Cerebellar nuclear complex (tissue), 1 donor: ENCODE data around the gene CUL9.
"Not testable (repeated sequence)": the region's sequence is repeated elsewhere in the genome, so short reads cannot be mapped to it uniquely, and the experiment has no call there.

ENCODE experiments used
- DNase-seq, 2 experiments: peaks; one replicate each; lab custom pipeline; 2025; lab: John Stamatoyannopoulos, UW

Gene CUL9

DNA sequence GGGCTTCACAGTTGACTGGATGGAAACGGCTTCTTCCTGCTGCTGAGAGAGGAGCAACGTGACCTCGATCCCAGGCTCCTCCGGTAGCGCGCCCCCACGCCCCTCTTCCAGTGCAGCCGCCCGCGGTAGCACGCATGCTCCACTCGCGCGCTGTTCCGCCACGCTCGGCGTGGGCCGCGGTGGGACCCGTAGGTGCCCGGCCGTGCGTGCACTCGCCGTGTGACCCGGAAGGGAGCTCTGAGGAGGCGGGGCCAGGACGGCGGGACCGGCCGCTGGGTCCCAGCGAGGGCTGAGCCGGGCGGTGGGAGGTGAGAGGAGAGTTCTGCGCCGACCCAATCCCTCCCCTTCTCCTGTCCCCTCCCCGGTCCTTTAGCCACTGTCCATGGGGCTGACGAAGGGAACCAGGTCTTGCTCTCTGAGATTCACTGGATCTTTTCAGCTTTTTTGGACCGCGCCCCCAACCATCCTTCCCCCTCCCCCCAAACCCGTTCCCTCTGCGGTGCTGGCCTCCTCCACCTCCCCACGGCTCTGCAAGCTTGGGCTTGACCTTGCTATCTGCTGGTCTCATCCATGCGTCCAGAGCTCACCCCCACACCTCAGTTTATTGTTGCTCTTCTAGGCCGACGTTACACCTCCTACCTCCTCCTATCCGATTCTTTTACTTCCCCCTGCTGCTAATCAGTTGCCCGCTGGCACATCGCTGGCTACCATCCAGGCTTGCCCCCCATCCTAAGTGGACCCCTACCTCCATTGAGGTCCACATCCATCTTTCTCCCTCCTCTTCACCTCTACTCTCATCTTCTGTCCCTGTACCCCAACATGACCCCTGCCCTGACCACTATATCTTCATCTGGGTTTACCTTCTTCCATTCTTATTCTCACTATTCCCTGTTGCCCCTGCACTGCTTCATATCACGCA lies at the start of gene CUL9:
TSS of gene CUL9 (plus strand) at position 255 of the 919 bp plus-strand sequence. CDS start 2,115 bp downstream, outside the sequence.
- DNase-seq = peak in 1 of 2 experiments; percentile 43

DNA sequence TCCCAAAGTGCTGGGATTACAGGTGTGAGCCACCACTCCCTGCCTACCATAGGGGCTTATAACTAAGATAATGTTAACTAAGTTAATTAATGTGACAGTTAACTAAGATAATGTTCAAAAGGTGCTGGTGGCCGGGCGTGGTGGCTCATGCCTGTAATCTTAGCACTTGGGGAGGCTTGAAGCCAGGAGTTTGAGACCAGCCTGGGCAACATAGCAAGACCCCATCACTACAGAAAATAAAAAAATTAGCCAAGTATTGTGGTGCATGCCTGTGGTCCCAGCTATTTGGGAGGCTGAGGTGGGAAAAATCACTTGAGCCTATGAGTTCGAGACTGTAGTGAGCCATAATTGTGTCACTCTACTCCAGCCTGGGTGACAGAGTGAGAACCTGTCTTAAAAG lies 43.7 kb upstream of the CUL9 start:
- no peak for DNase-seq

DNA sequence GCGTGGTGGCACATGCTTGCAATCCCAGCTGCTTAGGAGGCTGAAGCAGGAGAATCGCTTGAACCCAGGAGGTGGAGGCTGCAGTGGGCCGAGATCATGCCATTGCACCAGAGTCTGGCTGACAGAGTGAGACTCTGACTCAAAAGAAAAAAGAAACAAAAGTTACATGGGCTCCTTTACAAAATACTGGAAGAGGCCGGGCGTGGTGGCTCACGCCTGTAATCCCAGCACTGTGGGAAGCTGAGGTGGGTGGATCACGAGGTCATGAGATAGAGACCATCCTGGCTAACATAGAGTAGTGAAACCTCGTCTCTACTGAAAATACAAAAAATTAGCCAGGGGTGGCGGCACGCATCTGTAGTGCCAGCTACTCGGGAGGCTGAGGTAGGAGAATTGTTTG lies 42.0 kb upstream of the CUL9 start:
- not testable (repeated sequence) for DNase-seq

DNA sequence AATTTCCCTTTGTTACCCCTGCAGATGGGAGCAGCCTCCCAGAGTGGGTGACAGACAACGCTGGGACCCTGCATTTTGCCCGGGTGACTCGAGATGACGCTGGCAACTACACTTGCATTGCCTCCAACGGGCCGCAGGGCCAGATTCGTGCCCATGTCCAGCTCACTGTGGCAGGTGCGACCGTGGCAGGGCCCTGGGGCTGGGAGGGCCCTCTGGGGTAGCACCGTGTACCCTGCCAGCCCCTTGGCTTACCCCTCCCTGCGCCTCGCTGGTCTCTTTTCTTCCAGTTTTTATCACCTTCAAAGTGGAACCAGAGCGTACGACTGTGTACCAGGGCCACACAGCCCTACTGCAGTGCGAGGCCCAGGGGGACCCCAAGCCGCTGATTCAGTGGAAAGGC lies 40.4 kb upstream of the CUL9 start:
- no peak for DNase-seq

DNA sequence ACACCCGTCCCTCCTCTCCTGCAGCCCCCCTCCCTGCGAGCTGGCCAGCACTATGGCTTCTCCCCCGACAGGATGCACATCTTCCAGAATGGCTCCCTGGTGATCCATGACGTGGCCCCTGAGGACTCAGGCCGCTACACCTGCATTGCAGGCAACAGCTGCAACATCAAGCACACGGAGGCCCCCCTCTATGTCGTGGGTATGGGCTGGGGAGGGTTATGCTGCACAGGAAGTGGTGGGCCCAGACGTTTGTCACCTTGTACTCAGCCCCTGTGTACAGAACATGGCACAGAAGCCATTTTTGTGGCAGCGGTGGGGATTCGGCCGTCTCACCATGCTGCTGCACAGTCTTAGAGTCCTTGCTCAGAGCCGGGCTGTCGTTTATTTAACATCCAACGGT lies 39.9 kb upstream of the CUL9 start:
- DNase-seq = no peak

DNA sequence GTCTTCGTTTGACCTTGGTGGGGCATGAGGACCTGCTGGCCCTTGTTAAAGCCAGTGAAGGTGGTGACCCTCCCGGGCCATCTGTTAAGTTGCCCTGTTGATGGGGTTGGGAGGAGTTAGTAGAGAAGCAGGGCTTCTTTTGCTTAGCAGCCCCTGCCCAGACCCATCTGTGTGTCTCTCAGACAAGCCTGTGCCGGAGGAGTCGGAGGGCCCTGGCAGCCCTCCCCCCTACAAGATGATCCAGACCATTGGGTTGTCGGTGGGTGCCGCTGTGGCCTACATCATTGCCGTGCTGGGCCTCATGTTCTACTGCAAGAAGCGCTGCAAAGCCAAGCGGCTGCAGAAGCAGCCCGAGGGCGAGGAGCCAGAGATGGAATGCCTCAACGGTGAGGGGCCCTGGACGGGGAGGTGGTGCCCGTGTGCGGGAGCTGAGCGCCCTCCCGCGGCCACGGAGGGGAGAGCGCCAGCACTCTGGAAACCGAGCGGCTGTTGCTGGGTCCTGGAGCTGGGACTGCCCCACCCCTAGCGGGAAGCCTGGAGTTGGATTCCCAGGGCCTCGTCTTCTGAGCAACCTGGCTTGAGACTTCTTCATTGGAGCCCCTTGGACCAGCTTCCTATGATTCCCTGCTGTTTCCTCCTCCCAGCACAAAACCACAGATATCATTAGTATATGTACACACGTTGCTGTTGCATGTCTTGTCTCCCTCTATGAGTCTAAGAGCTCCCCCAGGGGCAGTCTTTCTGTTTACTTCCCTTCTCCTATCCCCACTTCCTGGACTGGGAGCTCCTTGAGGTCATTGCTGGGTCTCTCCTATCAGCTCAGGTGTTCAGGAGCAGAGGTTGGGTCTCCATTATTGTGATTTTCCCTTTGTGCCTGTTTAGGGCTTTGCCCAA lies 38.5 kb upstream of the CUL9 start:
- peak; percentile 65 to 75 for DNase-seq

DNA sequence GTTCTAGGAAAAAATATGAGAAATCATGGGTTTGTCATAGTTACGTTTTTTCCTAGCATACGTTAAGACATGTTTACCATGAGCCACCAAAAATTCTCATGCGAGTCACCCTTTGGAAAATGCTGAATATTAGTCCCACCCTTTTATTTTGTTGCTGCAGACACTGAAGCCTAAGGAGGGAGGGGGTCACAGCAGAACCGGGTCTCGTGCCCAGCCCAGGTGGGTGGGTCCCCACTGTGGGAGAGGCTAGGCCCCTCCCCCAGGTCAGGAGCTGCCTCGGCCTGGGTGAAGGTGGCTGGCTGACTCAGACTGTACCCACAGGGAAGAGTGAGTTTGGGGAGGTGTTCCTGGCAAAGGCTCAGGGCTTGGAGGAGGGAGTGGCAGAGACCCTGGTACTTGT lies 37.1 kb upstream of the CUL9 start:
- DNase-seq = no peak

DNA sequence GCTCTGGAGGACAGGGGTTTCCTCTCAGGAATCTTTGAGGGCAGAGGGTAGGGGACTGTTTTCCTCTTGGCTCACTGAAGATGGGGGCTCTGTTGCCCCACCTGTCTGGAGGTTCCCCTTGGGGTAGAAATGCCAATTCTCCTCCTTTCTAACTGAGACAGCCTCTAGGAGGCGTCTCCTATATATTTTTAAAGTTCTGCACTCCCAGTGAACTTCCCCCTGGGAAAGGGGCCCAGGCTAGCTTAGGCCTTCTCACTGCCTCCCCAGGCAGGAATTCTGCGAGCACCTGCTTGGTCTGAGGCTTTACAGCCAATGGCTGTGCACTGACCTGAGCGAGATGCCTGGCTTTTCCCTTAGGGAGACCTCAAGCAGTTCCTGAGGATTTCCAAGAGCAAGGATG lies 35.7 kb upstream of the CUL9 start:
- DNase-seq = no peak

DNA sequence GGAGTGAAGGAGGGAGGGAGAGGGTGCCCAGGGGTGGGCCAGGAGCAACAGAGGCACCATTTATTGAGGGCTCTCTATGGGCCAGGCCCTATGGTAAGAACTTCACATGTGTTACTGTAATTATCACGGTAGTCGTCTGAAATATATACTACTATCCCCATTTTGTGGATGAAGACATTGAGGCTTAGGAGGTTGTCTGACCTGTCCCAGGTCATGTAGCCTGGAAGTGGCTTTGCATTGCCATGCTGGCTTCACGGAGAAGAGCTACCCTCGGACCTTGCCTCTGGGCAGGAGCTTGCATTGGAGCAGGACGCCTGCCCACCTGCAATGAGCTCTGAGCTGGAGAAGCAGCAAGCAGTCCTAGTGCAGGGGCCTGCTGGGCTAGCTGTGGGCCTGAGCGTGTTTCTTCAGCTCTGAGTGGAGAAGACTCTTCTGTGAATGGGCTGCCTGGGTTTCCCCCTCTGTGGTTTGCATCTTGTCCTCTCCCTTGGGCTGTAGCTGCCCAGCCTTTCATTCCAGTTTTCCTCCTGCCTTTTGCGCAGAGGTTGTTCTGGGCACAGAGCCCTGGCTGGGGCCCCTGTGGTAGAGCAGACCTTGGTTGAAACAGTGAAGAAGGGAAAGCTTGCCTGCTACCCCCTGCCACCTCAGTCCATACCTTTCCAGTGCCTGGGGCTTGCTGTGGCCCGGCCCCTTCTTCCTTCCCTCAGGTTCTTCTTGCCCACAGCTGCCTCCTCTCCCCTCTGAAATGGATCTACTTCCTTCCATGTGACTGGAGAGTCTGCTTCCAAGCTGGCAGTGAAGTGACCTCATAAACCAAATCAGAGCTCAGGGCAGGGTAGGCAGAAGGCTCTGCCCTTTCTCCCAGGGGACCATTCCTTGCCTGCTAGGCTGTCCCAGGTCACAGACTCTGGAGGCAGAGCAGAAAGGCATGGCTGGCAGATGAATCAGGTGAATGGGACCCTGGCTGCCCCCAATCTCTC lies 35.0 kb upstream of the CUL9 start:
- DNase-seq = no peak

DNA sequence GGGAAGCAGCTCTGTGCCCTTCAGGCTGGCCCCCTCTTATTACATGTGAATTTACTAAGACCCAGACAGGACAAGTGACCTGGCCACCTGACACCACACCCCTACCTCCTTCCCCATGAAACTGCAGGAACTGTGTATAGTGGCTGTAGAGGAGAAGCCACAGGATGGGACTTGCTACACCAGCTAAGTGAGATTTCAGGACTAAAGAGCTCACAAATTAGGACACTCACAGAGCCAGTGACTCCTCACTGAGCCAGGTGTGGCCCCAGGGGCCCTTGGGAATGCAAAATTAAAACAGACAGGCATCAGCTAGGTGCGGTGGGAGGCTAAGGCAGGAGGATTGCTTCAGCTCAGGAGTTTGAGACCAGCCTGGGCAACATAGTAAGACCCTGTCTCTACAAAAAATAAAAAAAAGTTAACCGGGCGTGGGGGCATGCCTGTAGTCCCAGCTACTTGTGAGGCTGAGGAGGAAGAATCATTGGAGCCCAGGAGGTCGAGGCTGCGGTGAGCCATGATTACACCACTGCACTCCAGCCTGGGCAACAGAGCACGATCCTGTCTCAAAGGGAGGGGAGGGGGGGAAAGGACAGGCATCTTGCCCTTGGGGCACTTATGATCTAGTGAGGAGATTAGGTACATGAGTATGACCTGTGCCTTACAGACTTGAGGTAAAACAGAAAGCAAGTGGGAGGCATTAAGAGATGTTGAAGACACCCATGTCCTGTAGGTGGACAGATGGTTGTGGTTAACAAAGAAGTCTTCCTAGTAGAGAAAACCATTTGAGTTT lies 34.1 kb upstream of the CUL9 start:
- no peak for DNase-seq

DNA sequence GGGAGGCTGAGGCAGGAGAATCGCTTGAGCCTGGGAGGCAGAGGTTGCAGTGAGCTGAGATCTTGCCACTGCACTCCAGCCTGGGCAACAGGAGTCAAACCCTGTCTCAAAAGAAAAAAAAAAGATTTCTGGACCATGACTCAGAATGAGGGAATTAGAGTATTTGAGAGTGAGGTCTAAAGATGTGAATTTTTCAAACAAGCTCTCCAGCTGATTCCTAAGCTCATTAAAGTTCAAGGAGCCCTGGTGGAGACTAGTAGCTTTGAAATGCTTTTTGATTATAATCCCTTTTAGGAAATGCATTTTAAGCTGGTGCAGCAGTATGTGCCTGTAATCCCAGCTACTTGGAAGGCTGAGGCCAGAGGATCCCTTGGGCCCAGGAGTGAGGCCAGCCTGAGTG lies 32.7 kb upstream of the CUL9 start:
- DNase-seq = no peak

DNA sequence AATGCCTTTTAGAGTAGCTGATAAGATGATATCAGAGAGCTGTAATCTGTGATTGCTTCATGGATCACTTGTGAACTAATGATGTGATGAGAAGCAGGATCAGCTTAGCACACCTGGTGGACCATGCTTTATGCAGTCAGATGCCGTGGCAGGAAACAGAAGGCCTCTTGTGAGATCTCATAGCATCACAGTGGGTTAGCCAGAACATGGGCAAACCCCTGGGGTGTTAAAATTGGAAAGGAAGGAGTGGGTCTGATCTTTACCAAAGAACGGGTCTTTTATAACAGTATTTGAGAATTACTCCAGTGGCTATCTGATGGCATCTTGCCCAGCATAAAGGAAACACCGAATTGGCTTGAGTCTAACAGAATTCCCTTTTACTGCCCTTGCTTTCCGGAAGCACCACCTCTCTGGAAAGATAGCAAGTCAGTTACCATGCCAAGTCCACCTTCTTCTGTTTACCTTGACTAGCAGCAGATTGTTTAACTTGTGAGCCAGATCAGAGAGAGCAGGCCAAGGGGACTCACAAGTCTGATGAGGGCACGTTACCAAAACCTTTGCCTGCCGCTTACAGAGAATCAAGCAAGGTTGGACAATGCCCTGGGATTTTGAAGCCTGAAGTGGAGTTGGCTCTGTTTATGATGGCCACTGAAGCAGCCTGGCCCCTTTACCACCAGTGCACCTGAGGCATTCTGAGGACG lies 31.8 kb upstream of the CUL9 start:
- DNase-seq = peak in 1 of 2 experiments; percentile 40

DNA sequence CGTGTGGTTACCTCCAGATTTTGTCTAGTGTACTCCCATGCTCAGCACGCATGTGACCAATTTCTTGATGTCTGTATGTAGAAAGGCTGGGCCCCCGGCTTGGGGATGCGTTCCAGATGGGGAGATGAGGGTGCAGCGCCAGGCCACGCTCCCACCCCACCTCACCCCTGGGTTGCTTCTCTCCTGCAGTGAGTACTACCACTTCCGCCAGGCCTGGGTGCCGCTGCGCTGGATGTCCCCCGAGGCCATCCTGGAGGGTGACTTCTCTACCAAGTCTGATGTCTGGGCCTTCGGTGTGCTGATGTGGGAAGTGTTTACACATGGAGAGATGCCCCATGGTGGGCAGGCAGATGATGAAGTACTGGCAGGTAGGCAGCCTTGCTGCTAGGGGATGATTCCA lies 22.4 kb upstream of the CUL9 start:
- no peak for DNase-seq

DNA sequence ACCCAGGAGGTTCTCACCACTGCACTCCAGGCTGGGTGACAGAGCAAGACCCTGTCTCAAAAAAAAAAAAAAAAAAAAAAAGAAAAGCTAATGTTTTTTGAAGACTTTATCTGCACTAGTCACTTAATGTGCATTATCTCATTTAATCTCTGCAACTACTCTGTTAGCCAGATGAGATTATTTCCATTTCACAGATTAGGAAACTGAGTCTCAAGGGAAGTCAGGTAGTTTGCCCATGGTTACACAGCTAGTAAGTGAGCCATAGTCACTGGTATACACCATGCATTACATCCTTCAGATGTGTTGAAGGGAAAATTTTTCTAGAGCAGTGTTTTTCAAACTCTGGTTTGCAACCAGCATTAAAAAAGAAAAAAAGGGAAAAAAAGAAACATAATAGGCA lies 18.1 kb upstream of the CUL9 start:
- DNase-seq = no peak

DNA sequence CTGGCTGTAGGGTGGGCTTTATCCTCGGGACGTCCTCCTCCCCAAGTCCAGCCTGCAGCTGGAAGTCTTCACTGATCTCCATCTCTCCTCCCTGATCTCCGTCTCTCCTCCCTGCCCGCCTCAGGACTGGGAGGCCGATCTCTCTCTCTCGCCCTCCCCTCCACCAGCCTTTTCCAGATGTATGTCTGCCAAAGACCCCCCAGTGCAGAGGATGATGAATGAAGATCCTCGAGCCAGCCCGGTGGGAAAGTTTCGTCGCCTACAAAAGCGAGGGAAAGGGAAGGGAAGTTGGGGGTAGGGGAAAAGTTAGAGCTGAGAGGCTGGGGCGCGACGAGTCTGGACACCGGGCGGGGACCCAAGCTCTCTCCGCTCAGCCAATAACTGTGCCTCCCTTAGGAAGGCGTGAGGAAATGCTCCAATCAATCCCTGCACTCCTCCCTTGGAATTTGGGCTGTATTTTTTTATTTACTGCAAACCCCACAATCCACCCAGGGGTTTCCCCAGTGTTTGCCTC lies 11.5 kb upstream of the CUL9 start:
- DNase-seq = no peak

DNA sequence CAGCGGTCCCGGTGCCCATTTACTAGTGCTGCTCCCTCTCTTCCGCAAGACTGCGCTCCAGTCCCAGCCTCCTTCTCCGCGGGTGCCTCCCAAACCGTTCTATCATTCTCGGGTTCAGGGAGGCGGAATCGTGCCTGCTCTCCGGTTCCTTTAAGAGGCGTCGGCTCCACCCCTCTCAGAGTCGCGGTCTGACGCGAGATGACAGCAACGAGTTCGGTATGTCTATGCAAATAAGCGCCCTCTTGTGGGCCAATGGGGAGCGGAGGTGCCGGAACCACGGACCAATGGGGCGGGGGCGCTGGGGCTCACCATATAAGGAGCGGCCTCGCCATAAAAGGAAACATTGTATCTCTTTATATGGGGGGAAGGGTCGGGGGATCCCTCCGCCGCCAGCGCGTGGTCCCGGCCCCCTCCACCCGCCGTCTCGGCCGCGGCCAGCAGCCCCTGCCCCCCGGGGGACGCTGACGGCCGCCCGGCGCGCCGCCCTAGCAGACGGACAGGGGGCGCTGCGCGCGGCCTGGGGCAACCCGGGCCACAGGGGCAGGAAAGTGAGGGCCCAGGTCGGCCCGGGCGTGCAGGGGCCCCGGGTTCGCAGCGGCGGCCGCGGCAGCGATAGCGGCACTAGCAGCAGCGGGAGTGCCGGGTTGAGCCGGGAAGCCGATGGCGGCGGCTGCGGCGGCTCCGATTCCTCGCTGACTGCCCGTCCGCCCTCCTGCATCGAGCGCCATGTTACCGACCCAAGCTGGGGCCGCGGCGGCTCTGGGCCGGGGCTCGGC lies 10.9 kb upstream of the CUL9 start, which contains the start of gene SRF:
TSS of gene SRF (plus strand) at position 339 of the 776 bp plus-strand sequence. CDS start at position 727, 388 bp downstream.
- DNase-seq = peak; percentile 97

DNA sequence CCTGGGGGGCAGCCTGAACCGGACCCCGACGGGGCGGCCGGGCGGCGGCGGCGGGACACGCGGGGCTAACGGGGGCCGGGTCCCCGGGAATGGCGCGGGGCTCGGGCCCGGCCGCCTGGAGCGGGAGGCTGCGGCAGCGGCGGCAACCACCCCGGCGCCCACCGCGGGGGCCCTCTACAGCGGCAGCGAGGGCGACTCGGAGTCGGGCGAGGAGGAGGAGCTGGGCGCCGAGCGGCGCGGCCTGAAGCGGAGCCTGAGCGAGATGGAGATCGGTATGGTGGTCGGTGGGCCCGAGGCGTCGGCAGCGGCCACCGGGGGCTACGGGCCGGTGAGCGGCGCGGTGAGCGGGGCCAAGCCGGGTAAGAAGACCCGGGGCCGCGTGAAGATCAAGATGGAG lies 10.3 kb upstream of the CUL9 start:
- no peak for DNase-seq

DNA sequence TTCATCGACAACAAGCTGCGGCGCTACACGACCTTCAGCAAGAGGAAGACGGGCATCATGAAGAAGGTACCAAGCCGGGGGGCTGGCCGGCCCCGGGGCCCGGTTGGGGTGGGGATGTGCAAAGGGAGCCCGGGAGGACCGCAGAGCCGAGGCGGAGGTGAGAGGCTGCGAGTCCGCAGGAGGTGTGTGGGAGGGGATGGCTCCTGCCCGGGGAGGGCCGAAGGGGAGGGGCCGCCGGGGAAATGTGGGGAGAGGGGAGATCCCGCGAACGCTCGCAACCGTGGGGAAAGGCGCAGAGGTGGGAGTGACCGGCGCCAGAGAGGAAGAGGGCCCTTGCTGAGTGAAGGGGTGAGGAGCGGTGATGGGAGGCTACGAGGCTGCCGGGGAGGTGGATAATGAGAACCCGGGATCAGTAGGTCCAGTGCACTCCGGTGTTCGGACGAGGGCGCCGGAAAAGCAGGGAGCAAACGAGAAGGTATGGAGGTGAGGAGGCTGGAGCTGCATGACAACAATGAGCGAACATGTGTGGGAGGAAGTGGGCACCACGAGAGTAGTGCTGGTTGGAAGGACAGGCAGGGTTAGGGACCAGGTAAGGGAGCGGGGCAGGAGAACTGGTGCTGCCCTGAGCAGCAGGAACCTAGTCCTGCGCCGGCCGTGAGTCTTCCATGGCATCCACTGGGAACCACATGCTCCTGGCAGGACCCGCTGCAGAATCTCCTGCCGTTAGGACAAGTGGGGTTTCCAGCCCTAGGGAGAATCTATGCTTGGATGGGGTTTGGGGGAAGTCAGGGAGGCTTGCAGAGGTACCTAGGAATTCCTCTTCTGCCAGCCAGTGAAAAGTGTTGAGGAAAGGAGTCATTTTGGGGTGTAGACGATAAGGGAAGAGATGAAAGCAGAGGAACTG lies 9.6 kb upstream of the CUL9 start:
- no peak for DNase-seq
